Measurements from ENCODE around the gene MYO18B.

Gene MYO18B

GRCh38 chr22:25996669-25997068 lies 254.7 kb downstream of the MYO18B start:
- DNase-seq (ENCODE audit: low spot score): no peak

GRCh38 chr22:25997886-25998775 lies 256.1 kb downstream of the MYO18B start:
- DNase-seq (ENCODE audit: low spot score): no peak

GRCh38 chr22:26002456-26002855 lies 260.5 kb downstream of the MYO18B start:
- DNase-seq (ENCODE audit: low spot score): no peak

- no peak for DNase-seq (ENCODE audit: low spot score)
These were observed 262.5 kb downstream of the MYO18B start for GRCh38 chr22:26004477-26004876.

GRCh38 chr22:26008587-26008986 lies 266.6 kb downstream of the MYO18B start:
- DNase-seq (ENCODE audit: low spot score): no peak

GRCh38 chr22:26016916-26017315 lies 274.9 kb downstream of the MYO18B start:
- DNase-seq (ENCODE audit: low spot score): no peak

- DNase-seq (ENCODE audit: low spot score): no peak
These were observed 275.9 kb downstream of the MYO18B start for GRCh38 chr22:26017932-26018331.

- DNase-seq (ENCODE audit: low spot score): no peak
These were observed 277.6 kb downstream of the MYO18B start for GRCh38 chr22:26019596-26019995.

GRCh38 chr22:26021516-26021915 lies 279.5 kb downstream of the MYO18B start:
- no peak for DNase-seq (ENCODE audit: low spot score)

GRCh38 chr22:26023104-26023775 lies 281.3 kb downstream of the MYO18B start:
- DNase-seq (ENCODE audit: low spot score): no peak

- DNase-seq (ENCODE audit: low spot score): no peak
These were observed 283.6 kb downstream of the MYO18B start for GRCh38 chr22:26025626-26026025.

- no peak for DNase-seq (ENCODE audit: low spot score)
These were observed 285.4 kb downstream of the MYO18B start for GRCh38 chr22:26027341-26027740.

GRCh38 chr22:26031641-26032040 lies 289.7 kb downstream of the MYO18B start:
- DNase-seq (ENCODE audit: low spot score): no peak

GRCh38 chr22:26033071-26033470 lies 291.1 kb downstream of the MYO18B start:
- no peak for DNase-seq (ENCODE audit: low spot score)

- DNase-seq (ENCODE audit: low spot score): no peak
These were observed 291.6 kb downstream of the MYO18B start for GRCh38 chr22:26033586-26033985.

GRCh38 chr22:26035523-26035922 lies 293.5 kb downstream of the MYO18B start:
- DNase-seq (ENCODE audit: low spot score): no peak

GRCh38 chr22:26038365-26038764 lies 296.4 kb downstream of the MYO18B start:
- peak; percentile 32 for DNase-seq (ENCODE audit: low spot score)

- no peak for DNase-seq (ENCODE audit: low spot score)
These were observed 299.9 kb downstream of the MYO18B start for GRCh38 chr22:26041931-26042330.

- no peak for DNase-seq (ENCODE audit: low spot score)
These were observed 301.0 kb downstream of the MYO18B start for GRCh38 chr22:26043031-26043430.

GRCh38 chr22:26045051-26045450 lies 303.1 kb downstream of the MYO18B start:
- DNase-seq (ENCODE audit: low spot score): no peak

GRCh38 chr22:26045860-26046259 lies 303.9 kb downstream of the MYO18B start:
- DNase-seq (ENCODE audit: low spot score): no peak

GRCh38 chr22:26047516-26047915 lies 305.5 kb downstream of the MYO18B start:
- DNase-seq (ENCODE audit: low spot score): no peak

GRCh38 chr22:26047920-26048319 lies 305.9 kb downstream of the MYO18B start:
- no peak for DNase-seq (ENCODE audit: low spot score)

All from SW480 (cell line).